Lower leg skin (tissue), 4 donors: ENCODE measurements around the gene TRPC4AP. TPM values are rescaled to one million over a fixed set of nuclear protein-coding genes. Genes with fewer than 3 reads are reported as not detected.

Experiments
- DNase-seq, 2 donors: peaks; one replicate each; pipeline ENCODE4 v3.0.0-alpha.2; 2019; ENCODE audit warnings: low spot score in 2 of 2
- H3K4me3 ChIP-seq: fragments of 200-600 bp; sonication (generic); 2 replicates; pipeline ENCODE4 v1.5.1; 2017; ENCODE audit warnings: mild to moderate bottlenecking, low read depth; ENCODE audit not compliant: poor library complexity, severe bottlenecking
- POLR2A ChIP-seq, 2 donors: fragments of 450-650 bp; IDR thresholded peaks; one replicate each; pipeline ENCODE4 v1.6.1; 2016 to 2017; ENCODE audit warnings: antibody characterized with exemption in 2 of 2, mild to moderate bottlenecking in 1 of 2, moderate library complexity in 1 of 2
- WGBS, 2 donors: methylation state at CpG; one replicate each; pipeline ENCODE4 v1.1.5; 2018; 5-methylcytosine and 5-hydroxymethylcytosine counted together
- intact Hi-C: fragments of 100-400 bp; cut with DNase I; formaldehyde crosslinking; loops from one replicate; pipeline ENCODE4 v1.15.0; 2023; ENCODE audit warnings: low total_unique reads
- total RNA-seq, 4 donors: library from RNA; depleted of rRNA; stranded (reverse); fragments of >200 nt; gene quantifications; one replicate each; pipeline ENCODE4 v1.1.0, GENCODE V29; 2016
- TF ChIP-seq, protein P1 (sequence below), 3 donors: fragments of 450-650 bp; IDR thresholded peaks; one replicate each; pipeline ENCODE4 v1.5.1; 2016; ENCODE audit warnings: antibody characterized with exemption in 3 of 3, mild to moderate bottlenecking in 3 of 3, moderate library complexity in 2 of 3

TRPC4AP gene
- total RNA-seq, 4 donors from 2014 or later: 40.3 to 64.5 (median 50.0) TPM

DNA sequence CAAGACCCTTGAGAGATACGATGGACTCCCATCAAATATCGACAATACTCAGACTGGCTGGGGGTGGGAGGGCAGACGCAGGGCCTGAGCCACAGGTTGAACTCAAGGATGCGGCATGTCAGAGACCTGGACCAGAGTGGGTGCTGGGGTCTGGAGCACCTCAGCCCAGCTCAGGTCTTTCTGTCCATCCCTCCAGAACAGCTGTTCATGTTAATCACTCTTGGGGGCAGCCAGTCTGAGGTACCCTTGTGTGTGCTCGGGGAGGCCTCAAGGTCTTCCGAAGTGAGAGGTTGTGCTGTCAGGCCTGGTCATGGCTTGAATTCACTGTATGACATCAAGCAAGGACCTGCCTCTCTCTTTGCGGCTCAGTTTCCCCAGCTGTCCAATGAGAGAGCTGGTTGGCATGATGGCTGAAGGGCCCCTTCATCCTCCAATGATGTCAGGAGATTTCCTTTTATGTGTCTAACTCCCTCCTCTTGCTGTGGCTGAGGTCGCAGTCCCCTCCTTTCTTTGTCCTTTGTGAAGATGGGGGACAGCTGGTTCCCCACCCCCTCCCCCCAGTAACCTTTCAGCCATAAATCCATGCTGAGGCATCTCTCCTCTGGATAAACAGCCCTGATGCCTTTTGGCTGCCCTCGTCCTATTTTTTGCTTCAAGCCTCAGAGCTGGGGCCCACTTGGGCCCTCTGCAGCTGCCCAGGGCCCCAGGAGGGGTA lies 121.6 kb downstream of the TRPC4AP start:
- H3K4me3 ChIP-seq: no peak overlapping the region
- 90 to 93% methylated on average over 9 of the region's 9 CpGs for WGBS, 2 donors
- intact Hi-C loops: no loop called here
- TF ChIP-seq POLR2A (IDR thresholded peaks at IDR 0.05): no peak
- TF ChIP-seq, protein P1, sequence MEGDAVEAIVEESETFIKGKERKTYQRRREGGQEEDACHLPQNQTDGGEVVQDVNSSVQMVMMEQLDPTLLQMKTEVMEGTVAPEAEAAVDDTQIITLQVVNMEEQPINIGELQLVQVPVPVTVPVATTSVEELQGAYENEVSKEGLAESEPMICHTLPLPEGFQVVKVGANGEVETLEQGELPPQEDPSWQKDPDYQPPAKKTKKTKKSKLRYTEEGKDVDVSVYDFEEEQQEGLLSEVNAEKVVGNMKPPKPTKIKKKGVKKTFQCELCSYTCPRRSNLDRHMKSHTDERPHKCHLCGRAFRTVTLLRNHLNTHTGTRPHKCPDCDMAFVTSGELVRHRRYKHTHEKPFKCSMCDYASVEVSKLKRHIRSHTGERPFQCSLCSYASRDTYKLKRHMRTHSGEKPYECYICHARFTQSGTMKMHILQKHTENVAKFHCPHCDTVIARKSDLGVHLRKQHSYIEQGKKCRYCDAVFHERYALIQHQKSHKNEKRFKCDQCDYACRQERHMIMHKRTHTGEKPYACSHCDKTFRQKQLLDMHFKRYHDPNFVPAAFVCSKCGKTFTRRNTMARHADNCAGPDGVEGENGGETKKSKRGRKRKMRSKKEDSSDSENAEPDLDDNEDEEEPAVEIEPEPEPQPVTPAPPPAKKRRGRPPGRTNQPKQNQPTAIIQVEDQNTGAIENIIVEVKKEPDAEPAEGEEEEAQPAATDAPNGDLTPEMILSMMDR (IDR thresholded peaks at IDR 0.05): no peak
- no peak for DNase-seq

- no peak for TF ChIP-seq POLR2A (IDR thresholded peaks at IDR 0.05)
- TF ChIP-seq, protein P1 (IDR thresholded peaks at IDR 0.05): no peak
- DNase-seq: no peak
- H3K4me3 ChIP-seq: no peak overlapping the region
- intact Hi-C loops: no loop called here
- 88 to 92% methylated on average over 7 of the region's 7 CpGs for WGBS, 2 donors
These were observed 122.3 kb downstream of the TRPC4AP start for GRCh38 chr20:34970193-34970840.

- intact Hi-C loops: no loop called here
- TF ChIP-seq, protein P1 (IDR thresholded peaks at IDR 0.05): no peak
- TF ChIP-seq POLR2A (IDR thresholded peaks at IDR 0.05): no peak
- H3K4me3 ChIP-seq: no peak overlapping the region
- 84 to 86% methylated on average over 7 of the region's 7 CpGs for WGBS, 2 donors
- no peak for DNase-seq
These were observed 124.4 kb downstream of the TRPC4AP start for GRCh38 chr20:34968042-34968775.

- intact Hi-C loops: no loop called here
- TF ChIP-seq, protein P1 (IDR thresholded peaks at IDR 0.05): no peak
- no peak for TF ChIP-seq POLR2A (IDR thresholded peaks at IDR 0.05)
These were observed 125.2 kb downstream of the TRPC4AP start for GRCh38 chr20:34967421-34967820.

DNA sequence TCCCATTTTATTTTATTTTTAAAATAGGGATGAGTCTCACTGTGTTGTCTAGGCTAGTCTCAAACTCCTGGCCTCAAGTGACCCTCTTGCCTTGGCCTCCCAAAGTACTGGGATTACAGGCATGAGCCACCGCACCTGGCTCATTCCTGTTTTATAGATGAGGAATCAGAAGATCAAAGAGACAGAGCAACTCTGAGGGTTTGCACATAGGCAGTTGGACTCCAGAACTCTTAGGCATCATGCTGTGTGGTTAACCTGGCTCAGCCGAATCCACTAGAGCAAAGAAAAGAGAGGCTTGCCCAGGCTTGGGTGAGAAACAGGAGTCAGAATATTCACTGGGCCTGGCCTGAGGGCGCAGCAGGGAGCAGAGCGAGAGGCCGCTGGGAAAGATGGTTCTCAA lies 127.6 kb downstream of the TRPC4AP start:
- WGBS, 2 donors: 88 to 89% methylated on average over 5 of the region's 5 CpGs
- intact Hi-C loops: no loop called here
- TF ChIP-seq POLR2A (IDR thresholded peaks at IDR 0.05): no peak
- no peak overlapping the region for H3K4me3 ChIP-seq
- no peak for DNase-seq

More at GRCh38 chr20:34967421-34967820, 125.2 kb downstream of the TRPC4AP start:
- 86 to 95% methylated on average over 5 of the region's 5 CpGs for WGBS, 2 donors
- DNase-seq: no peak
- H3K4me3 ChIP-seq: no peak overlapping the region

DNA sequence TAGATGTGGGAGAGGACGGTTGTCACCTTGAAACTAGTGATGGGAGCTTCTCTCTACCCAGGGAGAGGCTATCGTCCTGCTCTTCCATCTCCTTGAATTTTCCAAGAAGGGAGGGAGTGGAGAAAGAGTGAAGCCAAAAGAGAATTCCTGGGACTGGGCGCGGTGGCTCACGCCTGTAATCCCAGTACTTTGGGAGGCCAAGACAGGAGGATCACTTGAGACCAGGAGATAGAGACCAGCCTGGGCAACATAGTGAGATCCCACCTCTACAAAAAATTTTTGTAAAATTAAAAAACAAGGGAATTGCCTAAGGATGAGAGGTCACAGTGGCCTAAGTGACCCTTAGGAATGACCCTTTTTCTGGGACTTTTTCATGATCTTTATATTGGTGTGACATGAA lies 128.1 kb downstream of the TRPC4AP start:
- 94% methylated on average over 5 of the region's 5 CpGs for WGBS, 2 donors
- DNase-seq: no peak
- TF ChIP-seq POLR2A (IDR thresholded peaks at IDR 0.05): no peak
- TF ChIP-seq, protein P1 (IDR thresholded peaks at IDR 0.05): no peak
- intact Hi-C loops: no loop called here
- H3K4me3 ChIP-seq: no peak overlapping the region
